SKM-1 (cell line): ENCODE measurements around the gene TMEM143.
"Not testable (repeated sequence)": the region's sequence is repeated elsewhere in the genome, so short reads cannot be mapped to it uniquely, and the experiment has no call there.

ENCODE experiments used
- DNase-seq: peaks from one replicate; lab custom pipeline; 2025; ENCODE audit not compliant: unreplicated experiment; lab: John Stamatoyannopoulos, UW

The TMEM143 gene

GRCh38 chr19:48297975-48298374 is 65.8 kb downstream of the TMEM143 start:
- no peak for DNase-seq

DNA sequence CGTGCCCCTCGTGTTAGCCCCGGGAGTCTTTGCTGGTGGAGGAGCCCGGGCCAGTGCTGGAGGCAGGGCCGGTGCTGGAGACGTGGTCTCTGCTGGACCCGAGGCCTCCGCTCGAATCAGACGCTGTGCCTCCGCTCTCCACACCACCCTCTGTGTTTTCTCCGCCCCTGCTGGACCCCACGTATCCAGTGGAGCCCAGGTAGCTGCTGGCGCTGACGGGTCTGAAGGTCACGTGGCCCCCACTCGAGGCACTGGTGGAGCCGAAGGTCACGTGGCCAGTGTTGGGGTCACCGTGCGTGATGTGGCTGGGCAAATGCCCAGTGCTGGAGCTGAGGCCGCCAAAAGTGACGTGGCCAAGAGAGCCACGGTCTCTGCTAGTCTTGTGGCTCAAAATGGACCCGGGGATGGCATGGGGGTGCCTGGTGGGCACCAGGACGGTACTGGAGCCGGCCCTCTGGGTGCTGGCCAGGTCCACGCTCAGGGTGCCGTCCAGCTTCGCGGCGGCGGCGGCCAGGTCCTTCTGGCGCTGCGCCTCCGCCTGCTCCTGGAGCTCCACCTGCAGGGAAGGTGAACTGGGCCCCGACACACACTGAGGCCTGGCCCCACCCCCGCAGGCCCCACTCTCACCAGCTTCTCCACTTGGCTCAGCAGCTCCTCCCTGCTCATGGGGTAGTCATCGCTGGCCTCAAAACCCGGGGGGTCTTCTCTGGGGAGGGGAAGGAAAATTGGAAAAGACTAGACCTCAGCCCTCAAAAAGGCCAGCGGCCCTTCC is 66.6 kb downstream of the TMEM143 start:
- DNase-seq: no peak

- no peak for DNase-seq
Measured at GRCh38 chr19:48295458-48295857, 68.3 kb downstream of the TMEM143 start.

DNA sequence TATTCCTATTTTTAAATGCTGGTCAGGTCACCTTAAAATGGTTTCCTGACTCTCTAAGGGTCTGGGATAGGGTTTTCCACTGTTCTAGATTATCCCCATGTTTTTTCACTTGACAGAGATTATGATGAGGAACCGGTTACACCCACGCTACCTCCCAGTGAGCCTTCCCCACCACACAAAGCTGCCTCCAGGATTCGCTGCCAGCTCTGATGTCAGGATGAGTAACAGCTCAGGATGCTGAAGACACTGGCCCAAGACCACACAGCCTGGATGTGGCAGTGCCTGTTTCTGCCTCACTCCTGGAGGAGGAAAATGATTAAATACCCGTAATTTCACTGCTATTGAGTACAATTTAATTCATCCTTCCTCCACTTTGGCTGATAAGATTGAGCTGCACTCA is 70.9 kb downstream of the TMEM143 start:
- DNase-seq: no peak

DNA sequence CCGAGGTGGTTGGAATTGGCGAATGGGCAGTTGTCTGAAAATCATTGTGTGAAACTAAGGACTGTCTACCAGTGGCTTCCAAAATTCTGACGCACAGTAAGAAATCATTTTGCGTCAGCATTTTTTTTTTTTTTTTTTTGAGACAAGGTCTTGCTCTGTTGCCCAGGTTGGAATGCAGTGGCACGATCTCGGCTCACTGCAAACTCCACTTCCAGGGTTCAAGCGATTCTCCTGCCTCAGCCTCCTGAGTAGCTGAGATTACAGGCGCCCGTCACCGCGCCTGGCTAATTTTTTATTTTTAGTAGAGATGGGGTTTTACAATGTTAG is 72.3 kb downstream of the TMEM143 start:
- DNase-seq: not testable (repeated sequence)

DNA sequence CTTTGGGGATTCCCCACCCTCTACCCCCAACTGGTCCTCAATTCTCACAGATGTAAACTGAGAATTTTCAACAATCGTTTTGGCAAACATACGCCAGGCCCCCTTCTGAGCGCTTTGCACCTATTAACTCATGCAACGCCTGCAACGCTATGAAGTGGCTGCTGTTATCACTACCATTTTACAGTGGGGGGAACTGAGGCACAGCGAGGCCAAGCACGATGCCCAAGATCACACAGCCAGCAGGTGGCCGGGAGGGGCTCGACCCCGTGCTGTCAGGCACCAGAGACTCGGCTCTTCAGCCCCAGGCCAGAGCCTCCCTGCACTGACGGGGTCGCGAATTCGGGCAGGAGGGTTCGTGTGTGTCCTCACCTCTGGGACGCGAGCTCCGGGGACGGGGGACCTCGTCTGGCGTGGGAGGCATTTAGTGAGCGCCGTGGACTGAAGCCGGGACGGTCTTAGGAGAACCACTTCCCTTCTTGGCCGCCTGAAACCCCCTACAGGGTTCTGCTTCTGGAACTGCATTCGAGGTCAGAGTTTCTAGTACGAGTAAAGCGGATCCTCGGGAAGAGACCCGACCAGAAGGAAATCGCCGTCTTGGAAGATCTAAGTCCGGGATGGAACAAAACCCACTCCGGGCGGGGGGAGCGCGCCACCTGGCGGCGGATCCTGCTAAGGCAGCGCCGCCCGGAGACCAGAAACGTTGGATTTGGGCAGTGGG is 72.8 kb downstream of the TMEM143 start:
- DNase-seq: peak; percentile 26

GRCh38 chr19:48290401-48290770 is 73.4 kb downstream of the TMEM143 start:
- DNase-seq: no peak

GRCh38 chr19:48287748-48288147 is 76.0 kb downstream of the TMEM143 start:
- DNase-seq: no peak

GRCh38 chr19:48284896-48285295 is 78.8 kb downstream of the TMEM143 start:
- DNase-seq: no peak

GRCh38 chr19:48283908-48284307 is 79.8 kb downstream of the TMEM143 start:
- no peak for DNase-seq
